ENCODE data around the gene STK32C.
A peak's percentile ranks its signal among the peaks of the same experiment; 100 is the strongest.

The STK32C gene

DNA sequence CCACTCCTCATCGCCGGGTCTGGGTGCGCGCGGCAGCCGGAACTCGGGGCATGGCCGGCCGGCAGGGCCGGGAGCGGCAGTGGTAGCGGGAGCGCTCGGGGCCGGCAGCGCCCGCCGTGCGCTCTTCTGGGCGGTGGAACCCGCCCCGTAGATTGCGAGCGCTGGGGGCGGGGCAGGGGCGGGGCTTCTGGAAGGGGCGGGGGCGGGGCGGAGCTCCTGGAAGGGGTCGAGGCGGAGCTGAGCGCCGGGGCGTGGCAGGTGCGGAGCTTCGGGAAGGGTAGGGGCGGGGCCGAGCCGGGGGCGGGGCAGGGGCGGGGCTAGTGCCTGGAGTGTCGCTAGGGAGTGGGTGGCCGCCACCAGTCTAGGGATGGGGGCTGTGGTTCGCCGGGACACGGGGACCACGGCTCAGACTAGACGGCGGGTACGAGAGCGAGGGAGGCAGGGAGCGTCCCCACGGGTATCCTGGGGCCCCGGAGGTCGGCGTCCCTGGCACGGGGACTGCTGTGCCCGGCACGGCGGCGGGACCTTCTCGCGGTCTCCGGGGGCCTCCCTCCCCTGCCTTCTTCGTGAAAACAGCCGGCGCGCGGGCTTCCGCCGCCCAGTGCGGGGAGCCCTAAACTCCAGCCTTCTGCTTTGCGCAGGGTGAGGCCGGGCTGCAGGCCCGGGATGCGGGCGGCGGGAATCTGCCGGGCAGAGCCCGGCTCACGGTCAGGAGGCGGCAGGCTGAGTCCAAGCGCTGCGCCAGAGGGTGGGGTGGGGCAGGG, at the start of gene STK32C:
TSS of gene STK32C (minus strand) at position 128 of the 764 bp plus-strand sequence. CDS start at position 11, 117 bp downstream.
- TF ChIP-seq, protein P1, sequence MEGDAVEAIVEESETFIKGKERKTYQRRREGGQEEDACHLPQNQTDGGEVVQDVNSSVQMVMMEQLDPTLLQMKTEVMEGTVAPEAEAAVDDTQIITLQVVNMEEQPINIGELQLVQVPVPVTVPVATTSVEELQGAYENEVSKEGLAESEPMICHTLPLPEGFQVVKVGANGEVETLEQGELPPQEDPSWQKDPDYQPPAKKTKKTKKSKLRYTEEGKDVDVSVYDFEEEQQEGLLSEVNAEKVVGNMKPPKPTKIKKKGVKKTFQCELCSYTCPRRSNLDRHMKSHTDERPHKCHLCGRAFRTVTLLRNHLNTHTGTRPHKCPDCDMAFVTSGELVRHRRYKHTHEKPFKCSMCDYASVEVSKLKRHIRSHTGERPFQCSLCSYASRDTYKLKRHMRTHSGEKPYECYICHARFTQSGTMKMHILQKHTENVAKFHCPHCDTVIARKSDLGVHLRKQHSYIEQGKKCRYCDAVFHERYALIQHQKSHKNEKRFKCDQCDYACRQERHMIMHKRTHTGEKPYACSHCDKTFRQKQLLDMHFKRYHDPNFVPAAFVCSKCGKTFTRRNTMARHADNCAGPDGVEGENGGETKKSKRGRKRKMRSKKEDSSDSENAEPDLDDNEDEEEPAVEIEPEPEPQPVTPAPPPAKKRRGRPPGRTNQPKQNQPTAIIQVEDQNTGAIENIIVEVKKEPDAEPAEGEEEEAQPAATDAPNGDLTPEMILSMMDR (conservative IDR thresholded peaks at IDR 0.05; ENCODE audit: control insufficient read depth, insufficient read depth, low read depth, low read length) = no peak
- H3K4me3 ChIP-seq (ENCODE audit: control insufficient read depth, low read depth, low read length) = peak within 1 kb of the TSS; percentile 69
- peak; percentile 84 for DNase-seq (ENCODE audit: low read depth)

DNA sequence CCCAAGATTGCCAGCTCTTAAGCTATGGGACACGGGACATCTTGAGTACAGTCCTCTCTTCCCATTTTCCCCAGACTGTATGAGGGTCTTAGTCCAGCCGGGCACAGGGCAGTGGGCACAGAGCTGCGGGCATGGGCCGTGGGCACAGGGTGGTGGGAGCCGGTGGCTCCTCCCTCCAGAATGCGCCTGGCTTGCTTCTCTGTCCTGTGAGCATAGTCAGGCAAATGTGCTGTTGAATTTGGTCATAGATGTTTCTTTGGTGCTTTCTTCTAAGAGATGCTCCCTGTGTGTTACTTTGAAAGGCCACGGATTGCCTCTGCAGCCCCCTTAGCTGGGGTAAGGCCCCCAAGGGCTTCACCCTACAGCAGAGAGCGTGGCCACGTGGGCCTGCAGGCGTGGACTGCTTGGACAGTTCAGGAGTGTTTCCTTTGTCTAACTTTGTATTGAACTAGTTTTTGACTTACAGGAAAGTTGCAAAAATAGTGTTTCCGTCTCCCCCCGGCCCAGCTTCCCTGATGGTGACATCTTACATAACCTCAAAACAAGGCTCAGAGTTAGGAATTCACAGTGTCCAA, 49.0 kb upstream of the STK32C start:
- TF ChIP-seq, protein P1 (conservative IDR thresholded peaks at IDR 0.05; ENCODE audit: control insufficient read depth, insufficient read depth, low read depth, low read length) = no peak

DNA sequence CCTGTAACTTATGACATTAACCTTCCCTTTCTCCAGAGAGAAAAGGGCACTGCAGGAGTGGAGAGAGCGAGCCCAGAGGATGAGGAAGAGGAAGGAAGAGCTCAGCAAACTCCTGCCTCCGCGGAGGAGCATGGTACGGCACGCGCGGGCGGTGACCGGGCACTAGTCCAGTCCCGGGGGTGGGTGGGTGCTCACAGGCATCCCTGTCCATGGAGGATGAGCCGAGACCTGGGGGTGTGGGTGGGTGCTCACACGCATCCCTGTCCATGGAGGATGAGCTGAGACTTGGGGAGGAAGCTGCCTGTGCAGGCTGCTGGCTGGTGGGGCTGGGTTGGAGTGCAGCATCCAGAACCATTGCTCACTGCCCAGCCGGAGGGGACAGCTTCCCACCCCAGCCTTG, 48.0 kb upstream of the STK32C start:
- TF ChIP-seq, protein P1 (conservative IDR thresholded peaks at IDR 0.05; ENCODE audit: control insufficient read depth, insufficient read depth, low read depth, low read length) = no peak
- H3K4me3 ChIP-seq (ENCODE audit: control insufficient read depth, low read depth, low read length) = no peak overlapping the region
- no peak for DNase-seq (ENCODE audit: low read depth)

More for the DNA sequence above, 49.0 kb upstream of the STK32C start:
- no peak overlapping the region for H3K4me3 ChIP-seq (ENCODE audit: control insufficient read depth, low read depth, low read length)
- DNase-seq (ENCODE audit: low read depth) = no peak

DNA sequence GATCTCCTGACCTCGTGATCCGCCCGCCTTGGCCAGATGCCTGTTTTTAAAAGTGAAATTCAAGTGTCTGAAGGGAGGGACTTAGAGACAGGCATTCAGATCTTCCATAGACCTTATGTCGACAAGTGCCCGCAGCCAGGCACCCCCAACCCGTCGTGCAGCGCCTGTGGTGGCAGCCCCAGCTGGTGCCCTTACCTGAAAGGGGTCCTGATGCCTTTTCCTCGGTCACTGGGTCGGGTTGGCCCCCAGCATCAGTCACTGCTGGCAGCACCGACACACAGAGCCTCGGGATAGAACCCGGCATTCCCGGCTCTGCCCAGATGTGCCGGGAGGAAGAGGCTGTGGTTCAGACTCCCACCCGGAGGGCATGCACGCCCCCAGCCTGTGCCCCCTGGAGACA, 47.5 kb upstream of the STK32C start:
- no peak for DNase-seq (ENCODE audit: low read depth)
- TF ChIP-seq, protein P1 (conservative IDR thresholded peaks at IDR 0.05; ENCODE audit: control insufficient read depth, insufficient read depth, low read depth, low read length) = no peak
- no peak overlapping the region for H3K4me3 ChIP-seq (ENCODE audit: control insufficient read depth, low read depth, low read length)

DNA sequence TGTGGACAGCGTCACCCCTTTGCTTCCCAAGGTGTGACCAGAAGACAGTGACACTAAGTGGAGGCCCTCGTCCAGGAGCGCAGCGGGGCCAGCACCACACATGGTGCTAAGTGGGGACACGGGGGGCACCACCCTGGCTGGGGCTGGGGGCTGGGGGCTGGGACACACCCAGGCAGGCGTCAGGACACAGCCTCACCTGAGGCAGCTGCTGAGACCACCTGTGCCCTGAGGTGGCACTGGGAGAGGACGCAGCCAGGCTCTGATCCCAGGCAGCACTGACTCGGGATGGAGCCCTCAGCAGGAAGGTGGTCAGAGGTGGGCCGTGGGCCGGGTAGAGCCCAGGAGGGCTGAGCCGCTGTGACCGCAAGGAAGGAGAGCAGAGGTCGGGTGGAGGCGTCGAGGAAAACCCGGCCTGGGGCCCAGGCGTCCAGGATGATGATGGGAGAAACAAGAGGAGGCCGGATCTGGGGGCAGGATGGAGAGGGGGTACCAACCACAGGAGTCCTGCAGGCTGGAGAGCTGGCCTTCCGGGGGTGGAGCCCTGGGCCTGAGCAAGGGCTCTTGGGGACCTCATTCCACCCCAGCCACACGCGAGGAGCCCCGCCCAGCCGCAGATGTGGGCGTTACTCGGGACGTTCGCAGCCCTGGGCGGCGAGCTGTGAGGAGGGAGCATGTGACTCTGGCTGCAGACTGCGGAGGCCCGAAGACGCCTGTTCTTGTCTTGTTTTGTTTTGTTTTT, 46.8 kb upstream of the STK32C start:
- DNase-seq (ENCODE audit: low read depth) = peak; percentile 14
- TF ChIP-seq, protein P1 (conservative IDR thresholded peaks at IDR 0.05; ENCODE audit: control insufficient read depth, insufficient read depth, low read depth, low read length) = no peak
- no peak overlapping the region for H3K4me3 ChIP-seq (ENCODE audit: control insufficient read depth, low read depth, low read length)

DNA sequence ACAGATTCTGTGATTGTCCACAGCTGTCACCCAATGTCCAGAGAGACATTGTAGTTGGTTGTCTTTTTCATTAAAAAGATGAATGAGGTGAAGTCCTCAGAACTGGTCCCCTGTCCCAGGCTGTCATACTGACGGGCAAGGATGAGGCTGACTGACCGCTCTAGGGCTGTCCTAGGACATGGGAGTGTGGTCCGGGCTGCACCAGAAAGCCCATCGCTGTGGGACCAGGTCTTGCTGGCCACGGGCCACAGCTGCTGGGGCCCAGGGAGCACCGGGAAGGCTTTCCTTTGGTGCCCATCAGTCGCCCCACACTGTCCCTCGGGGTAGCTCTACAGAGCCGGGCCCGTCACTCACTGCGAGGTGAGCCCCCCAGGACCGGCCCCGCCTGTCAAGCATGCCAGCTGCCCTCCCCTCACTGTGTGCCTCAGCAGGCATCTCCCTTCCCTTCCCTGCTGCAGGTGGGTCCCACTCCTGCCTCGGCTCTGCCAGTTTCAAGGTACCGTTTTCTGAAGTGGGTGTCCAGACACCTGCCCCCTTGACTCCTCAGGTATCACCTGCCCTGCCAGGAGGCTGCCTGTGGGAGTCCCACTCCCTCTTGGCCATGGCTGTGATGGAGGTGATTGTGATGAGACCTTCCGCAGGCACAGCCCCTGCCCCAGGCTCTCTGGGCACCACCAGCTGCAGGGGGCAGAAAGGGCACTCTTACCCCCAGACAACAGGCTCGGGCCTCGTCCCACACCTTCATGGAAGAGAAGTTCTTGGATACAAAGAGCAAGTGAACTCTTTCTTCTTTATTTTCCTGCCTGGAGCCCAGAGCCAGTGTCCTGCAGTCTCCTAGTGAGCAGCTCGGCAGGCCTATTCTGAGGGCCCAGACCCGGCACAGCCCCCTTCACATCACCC, 46.0 kb upstream of the STK32C start:
- TF ChIP-seq, protein P1 (conservative IDR thresholded peaks at IDR 0.05; ENCODE audit: control insufficient read depth, insufficient read depth, low read depth, low read length) = no peak
- H3K4me3 ChIP-seq (ENCODE audit: control insufficient read depth, low read depth, low read length) = no peak overlapping the region
- no peak for DNase-seq (ENCODE audit: low read depth)

Measured in fibroblast of mammary gland (primary cell).